MM.1S (cell line): Measurements from ENCODE around the gene ASIC4.

Experiments
- DNase-seq: peaks from one replicate; pipeline ENCODE4 v3.0.0-alpha.2; 2015
- H2AFZ ChIP-seq: fragments of 300-600 bp; sonication (generic); 2 replicates; pipeline ENCODE4 v1.6.0; 2016; ENCODE audit warnings: antibody characterized with exemption, low read length
- H3F3A ChIP-seq: fragments of 300-600 bp; sonication (generic); 2 replicates; pipeline ENCODE4 v1.6.1; 2016; ENCODE audit warnings: mild to moderate bottlenecking, antibody characterized with exemption, low read length, moderate library complexity, mixed read lengths; ENCODE audit not compliant: insufficient read depth
- H3K27ac ChIP-seq: fragments of 300-600 bp; sonication (generic); 2 replicates; pipeline ENCODE4 v1.5.1; 2016; ENCODE audit warnings: mild to moderate bottlenecking, low read length
- H3K27me3 ChIP-seq: fragments of 300-600 bp; sonication (generic); replicated peaks from 2 replicates; pipeline ENCODE4 v1.6.0; 2016; ENCODE audit warnings: low read length; ENCODE audit not compliant: insufficient read depth
- H3K36me3 ChIP-seq: fragments of 300-600 bp; sonication (generic); replicated peaks from 2 replicates; pipeline ENCODE4 v1.6.1; 2016; ENCODE audit warnings: mild to moderate bottlenecking, low read length, mixed read lengths; ENCODE audit not compliant: insufficient read depth
- H3K4me1 ChIP-seq: fragments of 300-600 bp; sonication (generic); 2 replicates; pipeline ENCODE4 v1.6.1; 2016; ENCODE audit warnings: low read length, mixed read lengths
- H3K4me2 ChIP-seq: fragments of 300-600 bp; sonication (generic); 2 replicates; pipeline ENCODE4 v1.6.0; 2016; ENCODE audit warnings: low read depth, low read length
- H3K4me3 ChIP-seq: fragments of 300-600 bp; sonication (generic); 2 replicates; pipeline ENCODE4 v1.5.1; 2016; ENCODE audit warnings: low read length, mixed read lengths
- H3K79me2 ChIP-seq: fragments of 300-600 bp; sonication (generic); 2 replicates; pipeline ENCODE4 v1.6.1; 2016; ENCODE audit warnings: mixed run types, low read length, mixed read lengths
- H3K9ac ChIP-seq: fragments of 300-600 bp; sonication (generic); 2 replicates; pipeline ENCODE4 v1.6.1; 2016; ENCODE audit warnings: low read length, mixed read lengths
- H3K9me2 ChIP-seq: fragments of 300-600 bp; sonication (generic); replicated peaks from 2 replicates; pipeline ENCODE4 v1.6.1; 2016; ENCODE audit warnings: mild to moderate bottlenecking, low read length, mixed read lengths; ENCODE audit not compliant: insufficient read depth
- H3K9me3 ChIP-seq: fragments of 300-600 bp; sonication (generic); replicated peaks from 2 replicates; pipeline ENCODE4 v1.6.1; 2016; ENCODE audit warnings: mild to moderate bottlenecking, low read length, mixed read lengths; ENCODE audit not compliant: insufficient read depth
- H4K20me1 ChIP-seq: fragments of 300-600 bp; sonication (generic); 2 replicates; pipeline ENCODE4 v1.6.1; 2016; ENCODE audit warnings: mild to moderate bottlenecking, low read length, moderate library complexity, mixed read lengths; ENCODE audit not compliant: insufficient read depth
- EZH2 ChIP-seq: fragments of 300-600 bp; sonication (generic); optimal IDR thresholded peaks from 2 replicates; pipeline ENCODE3; 2017; ENCODE audit warnings: low read depth, mild to moderate bottlenecking, antibody characterized with exemption, low read length, mixed read lengths
- EZH2phosphoT487 ChIP-seq: fragments of 300-600 bp; sonication (generic); IDR thresholded peaks from 2 replicates; pipeline ENCODE4 v1.6.1; 2018; ENCODE audit warnings: antibody characterized with exemption, low read length
- TF ChIP-seq, protein P1 (sequence below): fragments of 300-600 bp; sonication (generic); IDR thresholded peaks from 2 replicates; pipeline ENCODE4 v1.5.1; 2016; ENCODE audit warnings: antibody characterized with exemption, low read length, mixed read lengths

ASIC4 gene

DNA sequence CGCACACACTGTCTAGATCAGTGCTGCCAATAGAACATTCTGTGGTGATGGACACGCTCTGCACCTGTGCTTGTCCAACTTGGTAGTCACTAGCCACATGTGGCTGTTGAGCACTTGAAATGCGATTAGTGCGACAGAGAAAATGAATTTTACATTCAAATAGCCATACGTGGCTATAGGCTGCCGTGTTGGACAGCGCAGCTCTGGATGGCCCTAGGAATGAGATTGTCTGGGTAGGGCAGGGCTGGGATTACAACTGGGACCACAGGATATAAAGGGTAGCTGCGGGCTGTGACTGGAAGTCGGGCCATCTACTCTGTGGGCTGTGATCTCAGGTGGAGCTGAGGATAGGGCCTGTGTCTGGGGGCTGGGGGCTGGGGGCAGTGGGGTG is 5.2 kb downstream of the ASIC4 start:
- Histone ChIP-seq H3K4me1 (no peaks in the 10 kb centered on the region), H3K4me2 (no peak overlapping the region), H3K27ac (no peak overlapping the region), H3K9me3 (no peaks in the 10 kb centered on the region), H3F3A (no peaks in the 10 kb centered on the region), H3K4me3 (no peak overlapping the region), H4K20me1 (no peaks in the 10 kb centered on the region), H3K9ac (no peak overlapping the region), H3K79me2 (no peaks in the 10 kb centered on the region), H3K9me2 (no peaks in the 10 kb centered on the region), H3K36me3 (no peaks in the 10 kb centered on the region), H3K27me3 (peaks cover 100% of the 10 kb centered on the region), H2AFZ (no peak overlapping the region)
- DNase-seq = no peak
- no peak for TF ChIP-seq EZH2phosphoT487
- TF ChIP-seq, protein P1, sequence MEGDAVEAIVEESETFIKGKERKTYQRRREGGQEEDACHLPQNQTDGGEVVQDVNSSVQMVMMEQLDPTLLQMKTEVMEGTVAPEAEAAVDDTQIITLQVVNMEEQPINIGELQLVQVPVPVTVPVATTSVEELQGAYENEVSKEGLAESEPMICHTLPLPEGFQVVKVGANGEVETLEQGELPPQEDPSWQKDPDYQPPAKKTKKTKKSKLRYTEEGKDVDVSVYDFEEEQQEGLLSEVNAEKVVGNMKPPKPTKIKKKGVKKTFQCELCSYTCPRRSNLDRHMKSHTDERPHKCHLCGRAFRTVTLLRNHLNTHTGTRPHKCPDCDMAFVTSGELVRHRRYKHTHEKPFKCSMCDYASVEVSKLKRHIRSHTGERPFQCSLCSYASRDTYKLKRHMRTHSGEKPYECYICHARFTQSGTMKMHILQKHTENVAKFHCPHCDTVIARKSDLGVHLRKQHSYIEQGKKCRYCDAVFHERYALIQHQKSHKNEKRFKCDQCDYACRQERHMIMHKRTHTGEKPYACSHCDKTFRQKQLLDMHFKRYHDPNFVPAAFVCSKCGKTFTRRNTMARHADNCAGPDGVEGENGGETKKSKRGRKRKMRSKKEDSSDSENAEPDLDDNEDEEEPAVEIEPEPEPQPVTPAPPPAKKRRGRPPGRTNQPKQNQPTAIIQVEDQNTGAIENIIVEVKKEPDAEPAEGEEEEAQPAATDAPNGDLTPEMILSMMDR = no peak
- TF ChIP-seq EZH2 = no peak

DNA sequence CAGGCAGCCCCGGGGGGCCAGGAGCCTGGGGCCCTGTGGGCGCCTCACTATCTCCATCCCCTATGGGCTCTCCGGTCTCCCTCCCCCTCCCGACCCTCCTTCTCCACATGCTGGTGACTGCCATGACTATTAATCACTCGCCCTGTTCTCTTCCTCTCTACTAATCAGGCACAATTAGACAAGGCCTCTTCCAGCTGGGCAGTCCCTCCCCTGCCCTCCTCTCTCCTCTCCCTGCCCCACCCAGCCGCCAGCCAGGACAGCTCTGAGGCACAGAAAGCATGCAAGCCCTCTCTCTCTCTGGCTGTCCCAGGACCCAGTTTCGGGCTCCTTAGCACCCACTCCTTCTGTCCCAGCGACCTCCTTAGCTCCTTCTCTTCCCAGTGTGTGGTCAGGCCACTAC is 5.8 kb downstream of the ASIC4 start:
- H3K4me2 ChIP-seq = no peak overlapping the region
- no peaks in the 10 kb centered on the region for H3K9me2 ChIP-seq
- H3K79me2 ChIP-seq = no peaks in the 10 kb centered on the region
- H4K20me1 ChIP-seq = no peaks in the 10 kb centered on the region
- H3K9ac ChIP-seq = no peak overlapping the region
- H3F3A ChIP-seq = no peaks in the 10 kb centered on the region
- H2AFZ ChIP-seq = no peak overlapping the region
- TF ChIP-seq EZH2 (no peak), EZH2phosphoT487 (no peak)
- TF ChIP-seq, protein P1 = no peak
- no peaks in the 10 kb centered on the region for H3K9me3 ChIP-seq
- no peaks in the 10 kb centered on the region for H3K36me3 ChIP-seq
- no peak overlapping the region for H3K4me3 ChIP-seq
- DNase-seq = no peak
- H3K27ac ChIP-seq = no peak overlapping the region
- H3K27me3 ChIP-seq = peaks cover 100% of the 10 kb centered on the region
- no peaks in the 10 kb centered on the region for H3K4me1 ChIP-seq

DNA sequence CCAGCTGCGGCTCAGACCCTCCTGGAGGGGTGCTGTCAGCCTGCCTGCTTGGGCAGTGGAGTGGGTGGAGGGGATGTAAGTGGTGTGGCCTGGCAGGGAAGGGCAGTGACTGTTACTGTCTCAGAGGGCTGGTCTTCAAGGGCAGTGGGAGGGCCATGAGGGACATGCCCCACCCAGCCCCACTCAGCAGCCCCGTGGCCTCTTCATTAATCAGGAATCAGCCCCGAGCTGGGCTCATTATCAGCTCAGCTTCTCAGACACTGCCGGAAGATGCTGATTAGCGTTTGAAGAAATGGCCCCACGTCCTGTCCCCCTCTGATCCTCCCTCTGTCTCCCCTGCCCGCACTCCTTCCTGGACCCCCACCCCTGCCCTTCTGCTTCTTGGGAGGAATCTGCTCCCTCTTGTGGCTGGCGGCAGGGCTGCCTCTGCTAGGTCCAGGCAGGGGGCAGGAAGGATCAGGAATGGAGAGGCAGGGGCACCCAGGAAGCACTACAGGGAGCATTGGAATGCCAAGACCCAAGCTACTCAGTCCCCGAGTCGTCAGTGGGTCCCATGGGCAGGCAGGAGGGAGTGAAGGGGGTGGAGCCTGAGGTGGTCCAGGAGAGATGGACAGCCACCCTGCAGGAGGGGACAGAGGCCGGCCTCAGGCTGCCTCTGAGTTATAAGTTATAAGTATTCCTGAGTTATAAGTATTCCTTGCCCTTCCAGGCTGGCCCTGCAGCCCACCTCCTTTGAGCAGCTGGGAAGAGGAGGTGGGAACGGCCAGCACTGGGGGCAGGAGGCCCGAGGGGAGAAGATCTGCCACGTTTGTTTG is 7.0 kb downstream of the ASIC4 start:
- H2AFZ ChIP-seq = no peak overlapping the region
- no peaks in the 10 kb centered on the region for H3K9me3 ChIP-seq
- no peak overlapping the region for H3K9ac ChIP-seq
- no peak overlapping the region for H3K4me3 ChIP-seq
- H3K79me2 ChIP-seq = no peaks in the 10 kb centered on the region
- TF ChIP-seq EZH2phosphoT487 = no peak
- TF ChIP-seq, protein P1 = peak; percentile 37
- H3K4me2 ChIP-seq = no peak overlapping the region
- no peaks in the 10 kb centered on the region for H3K36me3 ChIP-seq
- H3K4me1 ChIP-seq = no peaks in the 10 kb centered on the region
- H3K27ac ChIP-seq = no peak overlapping the region
- no peaks in the 10 kb centered on the region for H3F3A ChIP-seq
- H3K9me2 ChIP-seq = no peaks in the 10 kb centered on the region
- H3K27me3 ChIP-seq = peaks cover 100% of the 10 kb centered on the region
- no peaks in the 10 kb centered on the region for H4K20me1 ChIP-seq
- DNase-seq = no peak
